Adrenal gland (tissue), 12 donors: ENCODE results near the gene YWHAE. TPM values are rescaled to one million over a fixed set of nuclear protein-coding genes. Genes with fewer than 3 reads are reported as not detected.
"Not testable (repeated sequence)": the region's sequence is repeated elsewhere in the genome, so short reads cannot be mapped to it uniquely, and the experiment has no call there.

Experiments used
- DNase-seq, 7 donors: peaks; one replicate each; pipeline ENCODE4 v3.0.0-alpha.2; 2019 to 2020
- H3K27ac ChIP-seq, 5 donors: fragments of 200-600 bp; sonication (generic) in 4 of 5; 1 replicate in 3 of 5; 2 replicates in 2 of 5; pipeline versions ENCODE4 v1.5.1 to v1.8.0; 2016 to 2020; ENCODE audit warnings: mild to moderate bottlenecking in 1 of 5
- H3K27me3 ChIP-seq: fragments of 200-600 bp; 2 replicates; pipeline ENCODE4 v1.8.0; 2021
- H3K36me3 ChIP-seq, 2 donors: fragments of 200-600 bp; replicated peaks in 1 of 2; 1 replicate in 1 of 2; 2 replicates in 1 of 2; pipeline versions ENCODE4 v1.5.1 to v1.8.0; 2018 to 2022
- H3K4me1 ChIP-seq, 2 donors: fragments of 200-600 bp; replicated peaks in 1 of 2; 1 replicate in 1 of 2; 2 replicates in 1 of 2; pipeline versions ENCODE4 v1.5.1 to v1.8.0; 2018 to 2021
- H3K4me3 ChIP-seq, 4 donors: fragments of 200-600 bp; sonication (generic) in 3 of 4; one replicate each; pipeline ENCODE4 v1.5.1; 2016 to 2018
- H3K9me3 ChIP-seq, 3 donors: fragments of 200-600 bp; sonication (generic) in 1 of 3; replicated peaks in 1 of 3; 1 replicate in 2 of 3; 2 replicates in 1 of 3; pipeline versions ENCODE4 v1.5.1 to v1.8.0; 2016 to 2021
- CTCF ChIP-seq, 6 experiments: fragments of 450-650 bp in 4 of 6; fragments of 200-600 bp in 2 of 6; sonication (generic) in 1 of 6; IDR thresholded peaks; 1 replicate in 5 of 6; 2 replicates in 1 of 6; pipeline versions ENCODE4 v1.5.1 to v1.8.0; 2016 to 2021; ENCODE audit warnings: antibody characterized with exemption in 6 of 6, mild to moderate bottlenecking in 2 of 6, moderate library complexity in 1 of 6
- POLR2A ChIP-seq, 2 donors: fragments of 450-650 bp; IDR thresholded peaks; one replicate each; pipeline ENCODE4 v1.6.1; 2017; ENCODE audit warnings: antibody characterized with exemption in 2 of 2, mild to moderate bottlenecking in 2 of 2, moderate library complexity in 1 of 2
- WGBS, 4 donors: extraction: QIAGEN DNeasy Blood & Tissue Kit in 2 of 4; methylation state at CpG; one replicate each; pipeline versions ENCODE4 v1.1.5 to v1.1.7; 2013 to 2017; 5-methylcytosine and 5-hydroxymethylcytosine counted together
- intact Hi-C, 2 donors: fragments of 100-400 bp; cut with DNase I; formaldehyde crosslinking; loops; one replicate each; pipeline versions ENCODE4 v1.14.1 to v1.15.0; 2022 to 2023
- polyA plus RNA-seq, 3 donors: library from polyadenylated mRNA; stranded (reverse); fragments of 200-250 nt in 2 of 3; fragments of 350-450 nt in 1 of 3; fragmentation: Illumina TruSeq in 1 of 3; extraction: RNeasy Lipid Tissue Mini Kit (QIAGEN cat#74804) in 1 of 3; gene quantifications; one replicate each; pipeline ENCODE4 v1.2.3, GENCODE V29; 2013 to 2014
- total RNA-seq, 9 donors: library from RNA; depleted of rRNA in 4 of 9; stranded (reverse); fragments of >200 nt in 4 of 9; fragments of 120-200 nt in 1 of 9; fragmentation: NEBNext Ultra II Directional in 1 of 9; extraction: Animal tissue kit (Norgen Biotek cat#: 25700) in 1 of 9; gene quantifications; one replicate each; pipeline versions ENCODE4 v1.1.0 to v1.2.4, GENCODE V29; 2013 to 2023
- donor health status: healthy with polysubstance abuse.
- donor health status: Bipolar disorder and iron deficiency.
- donor health status: DM: yes; HTN: yes; CAD: no.
- donor health status: DM: no; HTN: no; CAD: no.
- donor health status: DM: no; HTN: no; CAD: no.
- donor health status: DM: yes; HTN: yes; CAD: no.

Gene YWHAE
- total and polyA plus RNA-seq, 12 donors, result 310 to 884 (median 529) TPM

DNA sequence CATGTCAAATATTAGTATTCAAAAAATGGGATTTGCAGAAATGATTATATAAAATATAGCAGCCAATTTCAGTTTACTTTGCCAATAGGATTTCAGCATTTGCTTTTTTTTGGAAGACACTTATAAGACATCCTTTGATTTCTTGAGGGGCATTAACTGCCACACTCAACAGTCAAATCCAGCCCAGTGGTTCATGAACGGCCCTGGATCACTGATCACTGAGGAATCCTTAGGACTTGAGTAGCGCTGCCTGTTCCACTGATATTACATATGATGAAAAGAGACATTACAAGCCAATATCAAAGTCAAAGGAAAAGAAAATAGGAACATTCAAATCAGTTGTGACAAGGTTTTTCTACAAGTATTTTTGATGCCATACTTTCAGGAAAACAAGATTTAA, 21.0 kb upstream of the YWHAE start:
- TF ChIP-seq POLR2A (IDR thresholded peaks at IDR 0.05) (no peak), CTCF (IDR thresholded peaks at IDR 0.05) (no peak)
- H3K36me3 ChIP-seq, result peaks cover 0 to 42% of the 10 kb centered on the region in 2 donors
- no peak overlapping the region for H3K4me3 ChIP-seq
- intact Hi-C loops, result no loop called here
- no peak for DNase-seq
- no peaks in the 10 kb centered on the region for H3K27me3 ChIP-seq
- H3K4me1 ChIP-seq, result peaks cover 0 to 7% of the 10 kb centered on the region in 2 donors
- H3K27ac ChIP-seq, result no peak overlapping the region
- 90 to 93% (median 91%) methylated on average over 2 of the region's 2 CpGs for WGBS, 4 donors
- H3K9me3 ChIP-seq, result no peaks in the 10 kb centered on the region

GRCh38 chr17:1420163-1420562, 20.1 kb upstream of the YWHAE start:
- intact Hi-C loops, result no loop called here
- no peak overlapping the region for H3K27ac ChIP-seq
- DNase-seq, result no peak
- no peak overlapping the region for H3K4me3 ChIP-seq
- 95 to 97% (median 96%) methylated on average over 8 to 11 of the region's 11 CpGs for WGBS, 4 donors
- no peak for TF ChIP-seq POLR2A (IDR thresholded peaks at IDR 0.05)
- no peak for TF ChIP-seq CTCF (IDR thresholded peaks at IDR 0.05)
- no peaks in the 10 kb centered on the region for H3K27me3 ChIP-seq
- no peaks in the 10 kb centered on the region for H3K9me3 ChIP-seq
- peaks cover 0 to 35% of the 10 kb centered on the region in 2 donors for H3K36me3 ChIP-seq
- H3K4me1 ChIP-seq, result peaks cover 0 to 7% of the 10 kb centered on the region in 2 donors

GRCh38 chr17:1418476-1418875, 18.5 kb upstream of the YWHAE start:
- intact Hi-C loops, H3K4me1 ChIP-seq, H3K27me3 ChIP-seq, H3K27ac ChIP-seq, DNase-seq, H3K9me3 ChIP-seq, H3K4me3 ChIP-seq: not testable (repeated sequence)
- H3K36me3 ChIP-seq, result peaks cover 0 to 33% of the 10 kb centered on the region in 2 donors
- 87 to 97% (median 93%) methylated on average over 10 of the region's 10 CpGs for WGBS, 4 donors

DNA sequence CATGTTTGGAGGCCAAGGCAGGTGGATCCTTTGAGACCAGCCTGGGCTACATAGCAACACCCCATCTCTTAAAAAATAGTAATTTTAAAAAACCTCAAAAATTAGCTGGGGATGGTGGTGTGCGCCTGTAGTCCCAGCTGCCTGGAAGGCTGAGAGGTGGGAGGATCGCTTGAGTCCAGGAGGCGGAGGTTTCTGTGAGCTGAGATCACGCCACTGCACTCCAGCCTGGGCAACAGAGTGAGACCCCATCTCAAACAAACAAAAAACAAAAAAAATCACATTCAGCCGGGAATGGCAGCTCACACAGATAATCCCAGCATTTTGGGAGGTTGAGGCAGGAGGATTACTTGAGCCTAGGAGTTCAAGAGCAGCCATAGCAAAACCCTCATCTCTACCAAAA, 16.4 kb upstream of the YWHAE start:
- TF ChIP-seq CTCF (IDR thresholded peaks at IDR 0.05) (no peak), POLR2A (IDR thresholded peaks at IDR 0.05) (no peak)
- Histone ChIP-seq H3K36me3 (peaks cover 0 to 16% of the 10 kb centered on the region in 2 donors), H3K4me1 (no peaks in the 10 kb centered on the region), H3K27ac (no peak overlapping the region), H3K9me3 (no peaks in the 10 kb centered on the region), H3K4me3 (no peak overlapping the region), H3K27me3 (no peaks in the 10 kb centered on the region)
- WGBS, 4 donors, result 93 to 97% (median 96%) methylated on average over 5 of the region's 5 CpGs
- intact Hi-C loops, result no loop called here
- DNase-seq, result no peak

GRCh38 chr17:1414634-1415033, 14.6 kb upstream of the YWHAE start:
- WGBS, 4 donors, result 81 to 85% (median 84%) methylated on average over 10 of the region's 10 CpGs
- H3K27ac ChIP-seq, result no peak overlapping the region
- DNase-seq, result no peak
- TF ChIP-seq POLR2A (IDR thresholded peaks at IDR 0.05) (no peak), CTCF (IDR thresholded peaks at IDR 0.05) (no peak)
- no peaks in the 10 kb centered on the region for H3K9me3 ChIP-seq
- H3K4me3 ChIP-seq, result no peak overlapping the region
- H3K27me3 ChIP-seq, result no peaks in the 10 kb centered on the region
- intact Hi-C loops, result no loop called here
- no peaks in the 10 kb centered on the region for H3K4me1 ChIP-seq
- peaks cover 0 to 2% of the 10 kb centered on the region in 2 donors for H3K36me3 ChIP-seq
